Mammary epithelial cell (primary cell): ENCODE results near the gene SYNE1.

Experiments
- EZH2 ChIP-seq: IDR thresholded peaks from 2 replicates; pipeline ENCODE4 v1.6.1; 2012; ENCODE audit warnings: low read length, inconsistent platforms, borderline replicate concordance
- TF ChIP-seq, protein P1 (sequence below), 2 donors: IDR thresholded peaks in 1 of 2; conservative IDR thresholded peaks in 1 of 2; 2 replicates each; pipeline ENCODE4 v1.5.1; 2011 to 2012; ENCODE audit warnings: inconsistent platforms in 2 of 2, low read length in 2 of 2, mild to moderate bottlenecking in 2 of 2, control low read depth in 1 of 2, low read depth in 1 of 2; ENCODE audit not compliant: insufficient read depth in 1 of 2; ENCODE audit errors: extremely low read depth in 1 of 2

DNA sequence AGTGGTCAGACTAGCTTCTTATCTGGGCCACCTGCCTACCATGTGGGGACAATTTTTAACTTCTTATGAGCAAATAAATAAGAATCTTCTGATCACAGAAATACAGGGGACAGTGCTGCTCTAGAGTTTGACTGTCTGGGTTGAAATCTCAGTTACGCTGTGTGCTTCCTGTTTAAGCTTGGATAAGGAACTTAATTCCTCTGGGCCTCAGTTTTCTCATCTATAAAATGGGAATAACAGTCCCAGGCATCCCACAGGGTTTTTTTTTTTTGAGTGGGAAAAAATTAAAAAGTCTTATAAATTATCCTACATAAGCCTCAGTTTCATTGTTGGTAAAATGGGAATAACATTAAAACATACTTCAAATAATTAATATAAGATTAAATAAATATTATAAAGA lies 488.8 kb downstream of the SYNE1 start:
- TF ChIP-seq EZH2: no peak
- TF ChIP-seq, protein P1, sequence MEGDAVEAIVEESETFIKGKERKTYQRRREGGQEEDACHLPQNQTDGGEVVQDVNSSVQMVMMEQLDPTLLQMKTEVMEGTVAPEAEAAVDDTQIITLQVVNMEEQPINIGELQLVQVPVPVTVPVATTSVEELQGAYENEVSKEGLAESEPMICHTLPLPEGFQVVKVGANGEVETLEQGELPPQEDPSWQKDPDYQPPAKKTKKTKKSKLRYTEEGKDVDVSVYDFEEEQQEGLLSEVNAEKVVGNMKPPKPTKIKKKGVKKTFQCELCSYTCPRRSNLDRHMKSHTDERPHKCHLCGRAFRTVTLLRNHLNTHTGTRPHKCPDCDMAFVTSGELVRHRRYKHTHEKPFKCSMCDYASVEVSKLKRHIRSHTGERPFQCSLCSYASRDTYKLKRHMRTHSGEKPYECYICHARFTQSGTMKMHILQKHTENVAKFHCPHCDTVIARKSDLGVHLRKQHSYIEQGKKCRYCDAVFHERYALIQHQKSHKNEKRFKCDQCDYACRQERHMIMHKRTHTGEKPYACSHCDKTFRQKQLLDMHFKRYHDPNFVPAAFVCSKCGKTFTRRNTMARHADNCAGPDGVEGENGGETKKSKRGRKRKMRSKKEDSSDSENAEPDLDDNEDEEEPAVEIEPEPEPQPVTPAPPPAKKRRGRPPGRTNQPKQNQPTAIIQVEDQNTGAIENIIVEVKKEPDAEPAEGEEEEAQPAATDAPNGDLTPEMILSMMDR (conservative IDR thresholded peaks at IDR 0.05 in 1 of 2, IDR thresholded peaks at IDR 0.05 in 1 of 2; ENCODE audit: extremely low read depth in 1 of 2, insufficient read depth in 1 of 2, low read depth in 1 of 2, low read length in 2 of 2): no peak
